Psoas muscle (tissue), 8 donors: ENCODE data around the gene ANKRD1. TPM values are rescaled to one million over a fixed set of nuclear protein-coding genes. Genes with fewer than 3 reads are reported as not detected.

Source experiments
- ATAC-seq, 4 donors: fragments of 200-7000 bp; cut with Tn5 transposase; one replicate each; pipeline ENCODE4 v1.9.1; 2020; ENCODE audit warnings: moderate library complexity in 3 of 4, mild to moderate bottlenecking in 2 of 4
- DNase-seq, 2 donors: peaks; one replicate each; pipeline ENCODE4 v3.0.0-alpha.2; 2020
- H3K27ac ChIP-seq: fragments of 200-600 bp; one replicate; pipeline ENCODE4 v1.8.0; 2022
- H3K27me3 ChIP-seq, 3 donors: fragments of 200-600 bp in 1 of 3; one replicate each; pipeline versions ENCODE4 v1.6.1 to v1.8.0; 2013 to 2022; ENCODE audit warnings: low read length in 2 of 3, mild to moderate bottlenecking in 2 of 3, moderate library complexity in 1 of 3; ENCODE audit not compliant: insufficient read depth in 3 of 3
- H3K36me3 ChIP-seq, 2 donors: fragments of 200-600 bp in 1 of 2; one replicate each; pipeline versions ENCODE4 v1.6.1 to v1.8.0; 2013 to 2022; ENCODE audit warnings: low read depth in 1 of 2, mild to moderate bottlenecking in 1 of 2, moderate library complexity in 1 of 2; ENCODE audit not compliant: insufficient read depth in 1 of 2
- H3K4me1 ChIP-seq: fragments of 200-600 bp; one replicate; pipeline ENCODE4 v1.8.0; 2022
- H3K4me3 ChIP-seq: fragments of 200-600 bp; one replicate; pipeline ENCODE4 v1.8.0; 2022; ENCODE audit warnings: mild to moderate bottlenecking
- H3K9me3 ChIP-seq: fragments of 200-600 bp; one replicate; pipeline ENCODE4 v1.8.0; 2022
- CTCF ChIP-seq: fragments of 200-600 bp; IDR thresholded peaks from one replicate; pipeline ENCODE4 v1.8.0; 2022; ENCODE audit warnings: antibody characterized with exemption
- WGBS, 3 donors: extraction: QIAGEN DNeasy Blood & Tissue Kit; methylation state at CpG; one replicate each; pipeline versions ENCODE4 v1.1.6 to v1.1.7; 2013; 5-methylcytosine and 5-hydroxymethylcytosine counted together
- intact Hi-C, 2 donors: fragments of 100-400 bp; cut with DNase I; formaldehyde crosslinking; loops; one replicate each; pipeline versions ENCODE4 v1.11.0 to v1.14.2; 2022
- polyA plus RNA-seq, 3 donors: library from polyadenylated mRNA; stranded (reverse); fragments of 200-250 nt; gene quantifications; one replicate each; pipeline ENCODE4 v1.2.3, GENCODE V29; 2013
- total RNA-seq, 4 donors: library from RNA; stranded (reverse); fragmentation: NEBNext Ultra II Directional in 2 of 4; extraction: Animal tissue kit (Norgen Biotek cat#: 25700) in 2 of 4; gene quantifications; one replicate each; pipeline versions ENCODE4 v1.2.1 to v1.2.4, GENCODE V29; 2021 to 2023
- donor health status: healthy with polysubstance abuse.
- donor health status: DM: no; HTN: no; CAD: no; lungs with moderate emphysema.
- donor health status: Bipolar disorder and iron deficiency.
- donor health status: healthy.
- donor health status: DM: yes; HTN: yes; CAD: no.
- donor health status: DM: no; HTN: no; CAD: no.
- donor health status: DM: no; HTN: no; CAD: no.
- donor health status: DM: yes; HTN: yes; CAD: no.

ANKRD1 gene
- total and polyA plus RNA-seq, 7 donors, result 104 to 6,044 (median 1,576) TPM

- peaks cover 0 to 88% of the 10 kb centered on the region in 2 donors for H3K36me3 ChIP-seq
- H3K27ac ChIP-seq, result no peak overlapping the region
- no peaks in the 10 kb centered on the region for H3K27me3 ChIP-seq
- peaks cover 6% of the 10 kb centered on the region for H3K4me1 ChIP-seq
- TF ChIP-seq CTCF, result no peak
- 52 to 87% (median 85%) methylated on average over 2 of the region's 2 CpGs for WGBS, 3 donors
- intact Hi-C loops, result no loop called here
- no peak for ATAC-seq
- no peak overlapping the region for H3K4me3 ChIP-seq
- DNase-seq, result no peak
- H3K9me3 ChIP-seq, result no peaks in the 10 kb centered on the region
Measured at GRCh38 chr10:90890347-90890746, 30.5 kb downstream of the ANKRD1 start.

- ATAC-seq, result no peak
- intact Hi-C loops, result no loop called here
Measured at GRCh38 chr10:90889636-90890035, 31.3 kb downstream of the ANKRD1 start.

GRCh38 chr10:90888387-90888786 lies 32.5 kb downstream of the ANKRD1 start:
- H3K36me3 ChIP-seq, result peaks cover 0 to 75% of the 10 kb centered on the region in 2 donors
- H3K4me1 ChIP-seq, result peaks cover 19% of the 10 kb centered on the region
- H3K4me3 ChIP-seq, result no peak overlapping the region
- ATAC-seq (peak in 2 of 4 donors; percentile 45 to 52), DNase-seq (no peak)
- no peaks in the 10 kb centered on the region for H3K27me3 ChIP-seq
- WGBS, 3 donors, result 85 to 90% (median 86%) methylated on average over 6 of the region's 6 CpGs
- H3K9me3 ChIP-seq, result no peaks in the 10 kb centered on the region
- H3K27ac ChIP-seq, result no peak overlapping the region
- no peak for TF ChIP-seq CTCF
- intact Hi-C loops, result no loop called here

More at GRCh38 chr10:90889636-90890035, 31.3 kb downstream of the ANKRD1 start:
- Histone ChIP-seq H3K4me3 (no peak overlapping the region), H3K4me1 (peaks cover 13% of the 10 kb centered on the region), H3K27ac (no peak overlapping the region), H3K9me3 (no peaks in the 10 kb centered on the region), H3K27me3 (no peaks in the 10 kb centered on the region), H3K36me3 (peaks cover 0 to 83% of the 10 kb centered on the region in 2 donors)
- DNase-seq, result no peak
- 93 to 100% (median 95%) methylated on average over 1 of the region's 1 CpG for WGBS, 3 donors
- no peak for TF ChIP-seq CTCF

- Histone ChIP-seq H3K4me3 (no peak overlapping the region), H3K4me1 (peaks cover 16% of the 10 kb centered on the region), H3K27me3 (no peaks in the 10 kb centered on the region), H3K9me3 (no peaks in the 10 kb centered on the region), H3K27ac (no peak overlapping the region), H3K36me3 (peaks cover 0 to 74% of the 10 kb centered on the region in 2 donors)
- no peak for ATAC-seq
- intact Hi-C loops, result no loop called here
- DNase-seq, result no peak
- no peak for TF ChIP-seq CTCF
- WGBS, 3 donors, result 89 to 93% (median 91%) methylated on average over 6 of the region's 6 CpGs
Measured at GRCh38 chr10:90887555-90887954, 33.3 kb downstream of the ANKRD1 start.

GRCh38 chr10:90885176-90885575 lies 35.7 kb downstream of the ANKRD1 start:
- no peak overlapping the region for H3K27ac ChIP-seq
- H3K36me3 ChIP-seq, result peaks cover 0 to 68% of the 10 kb centered on the region in 2 donors
- H3K4me1 ChIP-seq, result peaks cover 16% of the 10 kb centered on the region
- ATAC-seq (no peak), DNase-seq (no peak)
- H3K27me3 ChIP-seq, result no peaks in the 10 kb centered on the region
- WGBS, 3 donors, result 93 to 100% (median 98%) methylated on average over 1 of the region's 1 CpG
- no peak overlapping the region for H3K4me3 ChIP-seq
- TF ChIP-seq CTCF, result no peak
- intact Hi-C loops, result no loop called here
- no peaks in the 10 kb centered on the region for H3K9me3 ChIP-seq
